Chondrocyte (in vitro differentiated cells): ENCODE results near the gene PSMD4. TPM values are rescaled to one million over a fixed set of nuclear protein-coding genes. Genes with fewer than 3 reads are reported as not detected.
A peak's percentile ranks its signal among the peaks of the same experiment; 100 is the strongest.

Source experiments
- DNase-seq: peaks from one replicate; pipeline ENCODE4 v3.0.0; 2021; ENCODE audit warnings: mixed read lengths, low spot score
- H3K27ac Mint-ChIP-seq: one replicate; pipeline ENCODE4 v1.8.0; 2021; ENCODE audit warnings: mild to moderate bottlenecking, moderate library complexity, mixed read lengths; ENCODE audit not compliant: unreplicated experiment
- H3K27me3 Mint-ChIP-seq: 2 replicates; pipeline ENCODE4 v1.8.0; 2021; ENCODE audit warnings: low read depth, mixed read lengths
- H3K36me3 Mint-ChIP-seq: 2 replicates; pipeline ENCODE4 v1.8.0; 2021; ENCODE audit warnings: low read depth, mixed read lengths
- H3K4me1 Mint-ChIP-seq: 2 replicates; pipeline ENCODE4 v1.8.0; 2021; ENCODE audit warnings: low read depth, mild to moderate bottlenecking, mixed read lengths
- H3K4me3 Mint-ChIP-seq: one replicate; pipeline ENCODE4 v1.8.0; 2021; ENCODE audit warnings: mild to moderate bottlenecking, moderate library complexity, mixed read lengths; ENCODE audit not compliant: unreplicated experiment
- H3K9me3 Mint-ChIP-seq: 2 replicates; pipeline ENCODE4 v1.8.0; 2021; ENCODE audit warnings: low read depth, mixed read lengths
- CTCF ChIP-seq: fragments of 200-600 bp; sonication (generic); IDR thresholded peaks from 2 replicates; pipeline ENCODE4 v1.5.0; 2021; ENCODE audit warnings: antibody characterized with exemption, mild to moderate bottlenecking, moderate library complexity
- total RNA-seq: library from RNA; stranded (reverse); gene quantifications from 3 replicates; pipeline ENCODE4 v1.2.1, GENCODE V29; 2021

Gene PSMD4
- total RNA-seq, 1 donor from 2014 or later, result 113 TPM

- TF ChIP-seq CTCF, result no peak
- Mint-ChIP-seq H3K4me1 (peaks cover 69% of the 10 kb centered on the region), H3K27ac (peak overlapping the region; percentile 97), H3K9me3 (no peaks in the 10 kb centered on the region), H3K36me3 (peaks cover 22% of the 10 kb centered on the region), H3K27me3 (no peaks in the 10 kb centered on the region), H3K4me3 (no peak overlapping the region)
- DNase-seq, result no peak
These were observed 56.5 kb downstream of the PSMD4 start for GRCh38 chr1:151311011-151311410.

GRCh38 chr1:151311589-151312331 lies 57.2 kb downstream of the PSMD4 start:
- Mint-ChIP-seq H3K36me3 (peaks cover 27% of the 10 kb centered on the region), H3K27me3 (no peaks in the 10 kb centered on the region), H3K4me1 (peaks cover 69% of the 10 kb centered on the region), H3K27ac (peak overlapping the region; percentile 97), H3K4me3 (peak overlapping the region; percentile 3), H3K9me3 (no peaks in the 10 kb centered on the region)
- DNase-seq, result no peak
- TF ChIP-seq CTCF, result no peak

- Mint-ChIP-seq H3K36me3 (peaks cover 23% of the 10 kb centered on the region), H3K27me3 (no peaks in the 10 kb centered on the region), H3K9me3 (no peaks in the 10 kb centered on the region), H3K4me1 (peaks cover 69% of the 10 kb centered on the region), H3K4me3 (no peak overlapping the region), H3K27ac (peak overlapping the region; percentile 97)
- no peak for TF ChIP-seq CTCF
- no peak for DNase-seq
These were observed 57.9 kb downstream of the PSMD4 start for GRCh38 chr1:151312411-151312810.

GRCh38 chr1:151312826-151313225 lies 58.3 kb downstream of the PSMD4 start:
- Mint-ChIP-seq H3K4me1 (peaks cover 69% of the 10 kb centered on the region), H3K4me3 (peak overlapping the region; percentile 14), H3K36me3 (peaks cover 23% of the 10 kb centered on the region), H3K9me3 (no peaks in the 10 kb centered on the region), H3K27ac (peak overlapping the region; percentile 97), H3K27me3 (no peaks in the 10 kb centered on the region)
- no peak for DNase-seq
- TF ChIP-seq CTCF, result no peak

- H3K36me3 Mint-ChIP-seq, result peaks cover 19% of the 10 kb centered on the region
- peaks cover 69% of the 10 kb centered on the region for H3K4me1 Mint-ChIP-seq
- H3K27me3 Mint-ChIP-seq, result no peaks in the 10 kb centered on the region
These were observed 59.0 kb downstream of the PSMD4 start for GRCh38 chr1:151313501-151313900.

More at GRCh38 chr1:151313501-151313900, 59.0 kb downstream of the PSMD4 start:
- TF ChIP-seq CTCF, result no peak
- no peak overlapping the region for H3K4me3 Mint-ChIP-seq
- no peak for DNase-seq
- no peaks in the 10 kb centered on the region for H3K9me3 Mint-ChIP-seq
- peak overlapping the region; percentile 90 for H3K27ac Mint-ChIP-seq
